Measurements from ENCODE around the gene GRIK4. TPM values are rescaled to one million over a fixed set of nuclear protein-coding genes. Genes with fewer than 3 reads are reported as not detected.

Gene GRIK4
- total RNA-seq, 1 donor from 2014 or later = 2.2 TPM

- Mint-ChIP-seq H3K9me3 (no peaks in the 10 kb centered on the region), H3K4me3 (no peak overlapping the region), H3K27ac (no peak overlapping the region), H3K4me1 (peaks cover 8% of the 10 kb centered on the region), H3K27me3 (ENCODE audit: low read depth) (peaks cover 16% of the 10 kb centered on the region), H3K36me3 (no peaks in the 10 kb centered on the region)
- TF ChIP-seq CTCF (IDR thresholded peaks at IDR 0.05; ENCODE audit: unreplicated experiment) = no peak
- no peak for DNase-seq (ENCODE audit: low spot score in 2 of 2, unreplicated experiment in 2 of 2)
Observed at GRCh38 chr11:120959189-120959588, 447.6 kb downstream of the GRIK4 start.

GRCh38 chr11:120964857-120965256, 453.3 kb downstream of the GRIK4 start:
- H3K27ac Mint-ChIP-seq = no peak overlapping the region
- no peak for TF ChIP-seq CTCF (IDR thresholded peaks at IDR 0.05; ENCODE audit: unreplicated experiment)
- H3K36me3 Mint-ChIP-seq = no peaks in the 10 kb centered on the region
- DNase-seq (ENCODE audit: low spot score in 2 of 2, unreplicated experiment in 2 of 2) = no peak
- no peaks in the 10 kb centered on the region for H3K4me1 Mint-ChIP-seq
- peaks cover 56% of the 10 kb centered on the region for H3K27me3 Mint-ChIP-seq (ENCODE audit: low read depth)
- no peak overlapping the region for H3K4me3 Mint-ChIP-seq
- no peaks in the 10 kb centered on the region for H3K9me3 Mint-ChIP-seq

GRCh38 chr11:120966840-120967239, 455.3 kb downstream of the GRIK4 start:
- H3K27me3 Mint-ChIP-seq (ENCODE audit: low read depth) = peaks cover 68% of the 10 kb centered on the region
- TF ChIP-seq CTCF (IDR thresholded peaks at IDR 0.05; ENCODE audit: unreplicated experiment) = no peak
- DNase-seq (ENCODE audit: low spot score in 2 of 2, unreplicated experiment in 2 of 2) = no peak
- H3K9me3 Mint-ChIP-seq = no peaks in the 10 kb centered on the region
- no peak overlapping the region for H3K4me3 Mint-ChIP-seq
- H3K4me1 Mint-ChIP-seq = no peaks in the 10 kb centered on the region
- no peaks in the 10 kb centered on the region for H3K36me3 Mint-ChIP-seq
- no peak overlapping the region for H3K27ac Mint-ChIP-seq

- Mint-ChIP-seq H3K27me3 (ENCODE audit: low read depth) (peaks cover 71% of the 10 kb centered on the region), H3K9me3 (no peaks in the 10 kb centered on the region), H3K4me1 (peaks cover 2% of the 10 kb centered on the region)
Observed at GRCh38 chr11:120969993-120970392, 458.4 kb downstream of the GRIK4 start.

GRCh38 chr11:120971825-120972224, 460.3 kb downstream of the GRIK4 start:
- H3K4me1 Mint-ChIP-seq = peaks cover 4% of the 10 kb centered on the region
- no peak for DNase-seq (ENCODE audit: low spot score in 2 of 2, unreplicated experiment in 2 of 2)
- TF ChIP-seq CTCF (IDR thresholded peaks at IDR 0.05; ENCODE audit: unreplicated experiment) = no peak
- no peak overlapping the region for H3K27ac Mint-ChIP-seq
- peaks cover 74% of the 10 kb centered on the region for H3K27me3 Mint-ChIP-seq (ENCODE audit: low read depth)
- H3K36me3 Mint-ChIP-seq = no peaks in the 10 kb centered on the region
- H3K9me3 Mint-ChIP-seq = no peaks in the 10 kb centered on the region
- H3K4me3 Mint-ChIP-seq = no peak overlapping the region

More at GRCh38 chr11:120969993-120970392, 458.4 kb downstream of the GRIK4 start:
- no peak for DNase-seq (ENCODE audit: low spot score in 2 of 2, unreplicated experiment in 2 of 2)
- TF ChIP-seq CTCF (IDR thresholded peaks at IDR 0.05; ENCODE audit: unreplicated experiment) = no peak
- Mint-ChIP-seq H3K4me3 (no peak overlapping the region), H3K36me3 (no peaks in the 10 kb centered on the region), H3K27ac (no peak overlapping the region)

GRCh38 chr11:120972621-120973020, 461.1 kb downstream of the GRIK4 start:
- no peak for DNase-seq (ENCODE audit: low spot score in 2 of 2, unreplicated experiment in 2 of 2)
- TF ChIP-seq CTCF (IDR thresholded peaks at IDR 0.05; ENCODE audit: unreplicated experiment) = no peak
- no peak overlapping the region for H3K4me3 Mint-ChIP-seq
- H3K36me3 Mint-ChIP-seq = no peaks in the 10 kb centered on the region
- peaks cover 4% of the 10 kb centered on the region for H3K4me1 Mint-ChIP-seq
- no peak overlapping the region for H3K27ac Mint-ChIP-seq
- H3K27me3 Mint-ChIP-seq (ENCODE audit: low read depth) = peaks cover 74% of the 10 kb centered on the region
- no peaks in the 10 kb centered on the region for H3K9me3 Mint-ChIP-seq

Data from mesothelial cell of epicardium (in vitro differentiated cells).